PFSK-1 (cell line): ENCODE data around the gene ANKS1B.

Source experiments
- FOXP2 ChIP-seq: optimal IDR thresholded peaks from 2 replicates; pipeline ENCODE3; 2011; ENCODE audit warnings: borderline replicate concordance, control low read depth, inconsistent platforms; ENCODE audit not compliant: insufficient read depth; ENCODE audit errors: extremely low read length, extremely low read depth
- POLR2AphosphoS5 ChIP-seq: IDR thresholded peaks from 2 replicates; pipeline ENCODE4 v1.6.1; 2012; ENCODE audit warnings: low read depth, mild to moderate bottlenecking, control low read depth, low read length, moderate library complexity
- REST ChIP-seq, 2 experiments: IDR thresholded peaks; 2 replicates each; pipeline versions ENCODE4 v1.6.1 to v1.8.0; 2011 to 2012; ENCODE audit warnings: low read depth in 2 of 2, low read length in 2 of 2, control low read depth in 1 of 2, inconsistent platforms in 1 of 2, mild to moderate bottlenecking in 1 of 2, moderate library complexity in 1 of 2; ENCODE audit not compliant: insufficient read depth in 1 of 2
- SIN3A ChIP-seq: IDR thresholded peaks from 2 replicates; pipeline ENCODE4 v1.6.1; 2012; ENCODE audit warnings: mild to moderate bottlenecking, low read length, moderate library complexity, borderline replicate concordance; ENCODE audit not compliant: insufficient read depth

DNA sequence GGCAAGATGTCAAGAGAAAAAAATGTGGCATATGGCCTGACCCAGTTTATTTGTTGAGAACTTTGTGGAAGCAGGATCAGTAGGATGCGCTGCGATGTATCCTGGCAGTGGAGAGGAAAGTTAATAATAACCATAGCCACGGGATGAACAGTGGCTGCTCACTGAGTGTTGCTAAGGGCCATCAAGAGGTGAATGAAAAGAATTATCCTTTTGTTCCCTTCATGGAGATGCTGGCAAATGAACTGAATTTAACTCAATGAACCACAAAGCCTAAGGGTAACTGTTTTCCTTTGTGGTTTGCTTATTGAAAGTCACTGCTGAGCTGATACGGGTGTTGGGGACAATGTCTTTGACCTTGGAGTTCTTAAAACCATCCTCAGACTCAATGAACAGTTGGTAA lies 863.2 kb downstream of the ANKS1B start:
- no peak for TF ChIP-seq POLR2AphosphoS5
- no peak for TF ChIP-seq REST (IDR thresholded peaks at IDR 0.05; ENCODE audit: insufficient read depth in 1 of 2, low read depth in 2 of 2, low read length in 2 of 2)
- TF ChIP-seq SIN3A = no peak
- no peak for TF ChIP-seq FOXP2
